ENCODE results near the gene NLRC4.
"Not testable (repeated sequence)": the region's sequence is repeated elsewhere in the genome, so short reads cannot be mapped to it uniquely, and the experiment has no call there.

NLRC4 gene

GRCh38 chr2:32249731-32250236 is 14.9 kb downstream of the NLRC4 start:
- FAIRE-seq (no peak), DNase-seq (ENCODE audit: insufficient read length, low spot score) (no peak)

GRCh38 chr2:32248299-32248698 is 16.4 kb downstream of the NLRC4 start:
- FAIRE-seq: peak; percentile 23

GRCh38 chr2:32246911-32247310 is 17.8 kb downstream of the NLRC4 start:
- FAIRE-seq (no peak), DNase-seq (ENCODE audit: insufficient read length, low spot score) (no peak)

More at GRCh38 chr2:32248299-32248698, 16.4 kb downstream of the NLRC4 start:
- no peak for DNase-seq (ENCODE audit: insufficient read length, low spot score)

- no peak for DNase-seq (ENCODE audit: insufficient read length, low spot score)
- FAIRE-seq: no peak
Measured at GRCh38 chr2:32242331-32242730, 22.4 kb downstream of the NLRC4 start.

- FAIRE-seq: no peak
- no peak for DNase-seq (ENCODE audit: insufficient read length, low spot score)
Measured at GRCh38 chr2:32237996-32238395, 26.7 kb downstream of the NLRC4 start.

- DNase-seq (ENCODE audit: insufficient read length, low spot score) (no peak), FAIRE-seq (no peak)
Measured at GRCh38 chr2:32237488-32237887, 27.2 kb downstream of the NLRC4 start.

GRCh38 chr2:32235315-32235714 is 29.4 kb downstream of the NLRC4 start:
- FAIRE-seq (no peak), DNase-seq (ENCODE audit: insufficient read length, low spot score) (no peak)

- FAIRE-seq (peak; percentile 26), DNase-seq (ENCODE audit: insufficient read length, low spot score) (no peak)
Measured at GRCh38 chr2:32231959-32232358, 32.7 kb downstream of the NLRC4 start.

GRCh38 chr2:32229635-32230034 is 35.1 kb downstream of the NLRC4 start:
- FAIRE-seq (no peak), DNase-seq (ENCODE audit: insufficient read length, low spot score) (no peak)

GRCh38 chr2:32228181-32228580 is 36.5 kb downstream of the NLRC4 start:
- FAIRE-seq: no peak

GRCh38 chr2:32227492-32227891 is 37.2 kb downstream of the NLRC4 start:
- no peak for FAIRE-seq
- DNase-seq (ENCODE audit: insufficient read length, low spot score): no peak

More at GRCh38 chr2:32228181-32228580, 36.5 kb downstream of the NLRC4 start:
- no peak for DNase-seq (ENCODE audit: insufficient read length, low spot score)

GRCh38 chr2:32222966-32223365 is 41.7 kb downstream of the NLRC4 start:
- DNase-seq (ENCODE audit: insufficient read length, low spot score): no peak
- FAIRE-seq: no peak

GRCh38 chr2:32220445-32220844 is 44.2 kb downstream of the NLRC4 start:
- DNase-seq (ENCODE audit: insufficient read length, low spot score) (no peak), FAIRE-seq (no peak)

GRCh38 chr2:32212295-32212694 is 52.4 kb downstream of the NLRC4 start:
- FAIRE-seq: no peak
- DNase-seq (ENCODE audit: insufficient read length, low spot score): no peak

- no peak for FAIRE-seq
Measured at GRCh38 chr2:32210767-32211408, 53.8 kb downstream of the NLRC4 start.

GRCh38 chr2:32203428-32203827 is 61.3 kb downstream of the NLRC4 start:
- FAIRE-seq; DNase-seq (ENCODE audit: insufficient read length, low spot score): not testable (repeated sequence)

More at GRCh38 chr2:32210767-32211408, 53.8 kb downstream of the NLRC4 start:
- no peak for DNase-seq (ENCODE audit: insufficient read length, low spot score)

GRCh38 chr2:32200814-32201213 is 63.9 kb downstream of the NLRC4 start:
- DNase-seq (ENCODE audit: insufficient read length, low spot score): no peak
- FAIRE-seq: no peak

- FAIRE-seq (no peak), DNase-seq (ENCODE audit: insufficient read length, low spot score) (no peak)
Measured at GRCh38 chr2:32192418-32192817, 72.3 kb downstream of the NLRC4 start.

GRCh38 chr2:32189011-32189410 is 75.7 kb downstream of the NLRC4 start:
- DNase-seq (ENCODE audit: insufficient read length, low spot score) (no peak), FAIRE-seq (no peak)

GRCh38 chr2:32182667-32183066 is 82.0 kb downstream of the NLRC4 start:
- FAIRE-seq: no peak
- no peak for DNase-seq (ENCODE audit: insufficient read length, low spot score)

Data from HTR-8/SVneo (cell line).